HepG2 (cell line): Measurements from ENCODE around the gene ANKRD11. TPM values are rescaled to one million over a fixed set of nuclear protein-coding genes. Genes with fewer than 3 reads are reported as not detected.

ENCODE experiments used
- ATAC-seq: fragments of 200-7000 bp; cut with Tn5 transposase; 3 replicates; pipeline ENCODE4 v1.9.1; 2020; ENCODE audit warnings: mild to moderate bottlenecking, moderate library complexity
- BruUV-seq: library from RNA; stranded (reverse); fragments of 400-500 nt; replicated peaks from 2 replicates; lab custom pipeline; 2021; lab: Mats Ljungman, UMichigan
- CTCF ChIA-PET: fragments of 300-600 bp; formaldehyde crosslinking; extraction: SDS; loops from one replicate; lab custom pipeline; 2021; ENCODE audit warnings: low total read pairs, inconsistent platforms, low intra/inter-chr PET ratio; lab: Yijun Ruan, JAX
- POLR2A ChIA-PET: fragments of 350-600 bp; sonication (Branson Sonifier 250); formaldehyde crosslinking; loops from one replicate; lab custom pipeline; 2020; ENCODE audit warnings: antibody characterized with exemption, inconsistent platforms; lab: Yijun Ruan, JAX
- DNase-seq: peaks from one replicate; pipeline ENCODE4 v3.0.0-alpha.2; 2015; ENCODE audit warnings: low spot score
- FAIRE-seq: peaks from 3 replicates; lab custom pipeline; 2011; peaks lifted over from hg19 to GRCh38; lab: Jason Lieb, UNC
- H2AFZ ChIP-seq: one replicate; pipeline ENCODE4 v1.6.1; 2011; ENCODE audit warnings: low read length, inconsistent platforms
- H3K27ac ChIP-seq: fragments of 300-600 bp; 3 replicates; pipeline ENCODE4 v1.8.0; 2011; ENCODE audit warnings: mixed run types, mild to moderate bottlenecking, mixed read lengths, low read length, inconsistent platforms; ENCODE audit not compliant: insufficient read depth; ENCODE audit errors: extremely low read length
- H3K27me3 ChIP-seq, 2 experiments: fragments of 200-600 bp in 1 of 2; 2 replicates in 1 of 2; 3 replicates in 1 of 2; pipeline versions ENCODE4 v1.6.0 to v1.8.0; 2011; ENCODE audit warnings: low read length in 2 of 2, mild to moderate bottlenecking in 2 of 2, moderate library complexity in 2 of 2, inconsistent platforms in 1 of 2; ENCODE audit not compliant: insufficient read depth in 2 of 2, control insufficient read depth in 1 of 2
- H3K36me3 ChIP-seq, 2 experiments: fragments of 200-600 bp in 1 of 2; replicated peaks in 1 of 2; 2 replicates in 1 of 2; 3 replicates in 1 of 2; pipeline versions ENCODE4 v1.5.1 to v1.8.0; 2011; ENCODE audit warnings: low read length in 2 of 2, inconsistent platforms in 1 of 2; ENCODE audit not compliant: insufficient read depth in 2 of 2, control insufficient read depth in 1 of 2
- H3K4me1 ChIP-seq: 2 replicates; pipeline ENCODE4 v1.5.1; 2012; ENCODE audit warnings: low read length, inconsistent platforms; ENCODE audit not compliant: insufficient read depth
- H3K4me2 ChIP-seq: 2 replicates; pipeline ENCODE4 v1.6.0; 2011; ENCODE audit warnings: low read depth, low read length, inconsistent platforms
- H3K4me3 ChIP-seq, 3 experiments: fragments of 200-600 bp in 1 of 3; sonication (generic), shearing (Covaris generic) in 1 of 3; replicated peaks in 1 of 3; 2 replicates each; pipeline ENCODE4 v1.5.1; 2011 to 2016; ENCODE audit warnings: low read length in 3 of 3, inconsistent platforms in 2 of 3, low read depth in 2 of 3, mild to moderate bottlenecking in 2 of 3, control low read depth in 1 of 3, mixed read lengths in 1 of 3; ENCODE audit not compliant: insufficient read depth in 1 of 3
- H3K79me2 ChIP-seq: one replicate; pipeline ENCODE4 v1.6.1; 2011; ENCODE audit warnings: low read length, inconsistent platforms; ENCODE audit not compliant: insufficient read depth
- H3K9ac ChIP-seq: 2 replicates; pipeline ENCODE4 v1.6.0; 2011; ENCODE audit warnings: mild to moderate bottlenecking, low read depth, low read length, inconsistent platforms; ENCODE audit not compliant: insufficient read depth
- H3K9me3 ChIP-seq: 2 replicates; pipeline ENCODE4 v1.5.1; 2012; ENCODE audit warnings: mild to moderate bottlenecking, low read length
- H4K20me1 ChIP-seq: 2 replicates; pipeline ENCODE4 v1.6.0; 2011; ENCODE audit warnings: inconsistent platforms, mild to moderate bottlenecking, low read length, moderate library complexity; ENCODE audit not compliant: insufficient read depth
- ELF3 ChIP-seq: IDR thresholded peaks from 2 replicates; pipeline ENCODE4 v1.6.1; 2016; ENCODE audit warnings: missing genetic modification reagents, missing compliant biosample characterization
- HNF1B ChIP-seq: sonication (generic); formaldehyde crosslinking; IDR thresholded peaks from 2 replicates; pipeline ENCODE4 v1.5.1; 2020; ENCODE audit warnings: mild to moderate bottlenecking, moderate library complexity, missing genetic modification reagents
- PRPF4 ChIP-seq: fragments of 200-400 bp; formaldehyde crosslinking; IDR thresholded peaks from 2 replicates; pipeline ENCODE4 v1.6.1; 2016; ENCODE audit warnings: low read length, low read depth; ENCODE audit not compliant: poor library complexity, severe bottlenecking
- RFX3 ChIP-seq: IDR thresholded peaks from 2 replicates; pipeline ENCODE4 v1.6.1; 2016; ENCODE audit warnings: missing biosample characterization, missing genetic modification reagents
- SNAPC4 ChIP-seq: sonication (generic); formaldehyde crosslinking; IDR thresholded peaks from 2 replicates; pipeline ENCODE4 v1.4.0; 2020; ENCODE audit warnings: mild to moderate bottlenecking, missing genetic modification reagents
- ZGPAT ChIP-seq: IDR thresholded peaks from 2 replicates; pipeline ENCODE4 v1.6.1; 2016; ENCODE audit warnings: mild to moderate bottlenecking
- ZNF468 ChIP-seq: sonication (generic); formaldehyde crosslinking; IDR thresholded peaks from 2 replicates; pipeline ENCODE4 v1.8.0; 2022; ENCODE audit warnings: mild to moderate bottlenecking, moderate library complexity, missing genetic modification reagents
- ZNF546 ChIP-seq: sonication (generic); formaldehyde crosslinking; conservative IDR thresholded peaks from 2 replicates; pipeline ENCODE4 v1.8.1; 2023; ENCODE audit warnings: mild to moderate bottlenecking, missing genetic modification reagents
- WGBS: methylation state at CpG from one replicate; pipeline ENCODE4 v1.1.6; 2017; ENCODE audit warnings: low lambda C conversion rate; 5-methylcytosine and 5-hydroxymethylcytosine counted together
- in situ Hi-C: cut with HindIII; loops from 2 replicates; pipeline ENCODE4 v1.10.0; 2017; ENCODE audit warnings: low pct_unique_long_range_greater_than_20kb; ENCODE audit not compliant: extremely low pct_ligation_motif_present
- intact Hi-C: fragments of 100-400 bp; cut with micrococcal nuclease; formaldehyde crosslinking; loops from one replicate; pipeline ENCODE4 v1.10.0; 2022; ENCODE audit not compliant: unreplicated experiment
- polyA plus RNA-seq, 8 experiments: library from polyadenylated mRNA; depleted of rRNA in 3 of 8; stranded (reverse) in 7 of 8; unstranded in 1 of 8; fragments of >200 nt; fragmentation: Illumina TruSeq in 4 of 8; extraction: Trizol in 4 of 8; gene quantifications; 2 replicates each; pipeline versions ENCODE4 v1.2.1 to v1.2.3, GENCODE V29; 2011 to 2016; ENCODE audit warnings: low read depth in 4 of 8, missing spikeins in 1 of 8, mixed read lengths in 1 of 8; ENCODE audit not compliant: insufficient read depth in 1 of 8
- total RNA-seq, 5 experiments: library from RNA; depleted of rRNA; stranded (reverse); fragments of >200 nt; fragmentation: Illumina TruSeq; extraction: Trizol; gene quantifications; 2 replicates each; pipeline ENCODE4 v1.2.3, GENCODE V29; 2016; ENCODE audit warnings: low read depth in 1 of 5

ANKRD11 gene
- total and polyA plus RNA-seq, 2 of the 13 experiments (the other 11 are each of a cell fraction or from before 2014, with no cell fraction given): 21.4 to 38.4 TPM

- CTCF ChIA-PET: no interaction called here
- Histone ChIP-seq H3K9ac (no peak overlapping the region), H3K79me2 (peaks cover 99% of the 10 kb centered on the region), H3K9me3 (no peaks in the 10 kb centered on the region), H3K27me3 (no peaks in the 10 kb centered on the region), H3K4me3 (no peak overlapping the region), H3K4me1 (peaks cover 85% of the 10 kb centered on the region), H3K36me3 (peaks cover 0 to 1% of the 10 kb centered on the region in 2 experiments; a peak in 1 of 5 replicates), H2AFZ (no peak overlapping the region), H3K4me2 (no peak overlapping the region), H4K20me1 (peaks cover 100% of the 10 kb centered on the region), H3K27ac (no peak overlapping the region)
- TF ChIP-seq RFX3 (no peak), SNAPC4 (no peak), ZNF468 (CRISPR knock-in tag) (no peak), HNF1B (CRISPR knock-in tag) (no peak), ZNF546 (CRISPR knock-in tag) (no peak), ELF3 (CRISPR knock-in tag) (no peak), ZGPAT (CRISPR knock-in tag) (no peak), PRPF4 (no peak)
- no peak for DNase-seq
- 94% methylated on average over 10 of the region's 10 CpGs for WGBS
- BruUV-seq: no TSS peak
- in situ Hi-C loops (no loop called here), intact Hi-C loops (no loop called here)
- FAIRE-seq: no peak
- POLR2A ChIA-PET: no interaction called here
- ATAC-seq: no peak
Measured at GRCh38 chr16:89448656-89449055, 41.7 kb downstream of the ANKRD11 start.
